ENCODE measurements around the gene IL17RB. TPM values are rescaled to one million over a fixed set of nuclear protein-coding genes. Genes with fewer than 3 reads are reported as not detected.

IL17RB gene
- not detected in 2 replicates for total RNA-seq (2014; rRNA removed; shearing (Covaris generic))
- not detected in 2 replicates for polyA plus RNA-seq (2015; cell fraction: cytosol; rRNA removed)
- not detected in 2 replicates for polyA plus RNA-seq (2015; cell fraction: nucleus; rRNA removed)

DNA sequence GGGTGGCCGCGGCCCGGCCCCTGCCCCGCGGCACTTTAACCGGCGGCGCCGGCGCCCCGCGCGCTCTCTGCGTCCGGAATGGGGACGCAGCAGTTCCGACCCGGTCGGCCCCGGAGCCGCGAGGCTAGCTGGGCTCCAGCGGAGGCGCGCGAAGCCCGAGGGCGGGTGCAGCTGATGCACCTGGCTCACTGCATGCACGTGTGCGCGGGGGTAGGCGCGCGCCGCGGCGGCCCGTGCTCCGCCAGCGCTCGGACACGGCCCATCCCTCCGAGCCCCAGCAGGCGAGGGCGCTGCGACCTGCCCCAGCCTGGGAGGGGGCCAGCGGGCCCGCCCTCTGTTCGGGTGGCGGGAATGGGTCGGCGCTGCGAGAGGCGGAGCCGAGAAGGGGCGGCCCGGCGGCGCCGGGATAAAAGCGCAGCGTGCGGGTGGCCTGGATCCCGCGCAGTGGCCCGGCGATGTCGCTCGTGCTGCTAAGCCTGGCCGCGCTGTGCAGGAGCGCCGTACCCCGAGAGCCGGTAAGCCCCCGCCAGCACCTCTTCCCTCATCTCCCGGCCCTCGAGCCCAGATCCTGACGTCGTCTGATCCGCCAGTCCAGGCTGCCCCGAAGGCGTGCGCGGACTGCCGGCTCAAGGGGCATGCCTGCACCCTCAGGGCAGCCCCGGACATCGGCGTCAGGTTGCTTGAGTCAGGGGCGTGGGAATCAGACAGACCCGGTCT lies at the start of gene IL17RB, which contains the start of gene CHDH:
TSS of gene IL17RB (plus strand) at position 435 of the 717 bp plus-strand sequence. CDS start at position 456, 21 bp downstream.
TSS of gene CHDH (minus strand) at position 286 of the 717 bp plus-strand sequence. CDS start 22,411 bp downstream, outside the sequence.
- no peak for DNase-seq (ENCODE audit: low read depth)

DNA sequence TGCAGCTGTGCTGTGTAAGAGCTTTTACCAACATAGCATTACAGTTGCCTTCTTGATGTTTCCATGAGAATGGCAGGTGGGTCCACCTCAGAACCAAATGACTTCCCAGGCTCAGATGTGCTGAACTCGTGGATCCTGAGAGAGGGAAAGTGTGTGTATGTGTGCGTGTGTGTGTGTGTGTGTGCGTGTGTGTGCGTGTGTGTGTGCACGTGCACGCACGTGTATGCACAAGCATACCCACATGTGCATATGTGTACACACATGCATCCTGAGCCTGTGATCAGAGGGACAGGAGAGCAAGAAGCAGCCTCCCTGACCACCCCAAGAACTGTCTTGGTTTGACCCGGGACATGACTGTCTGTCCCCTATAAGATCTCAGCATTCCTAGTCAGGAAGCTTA lies 48.2 kb upstream of the IL17RB start:
- no peak for DNase-seq (ENCODE audit: low read depth)

GRCh38 chr3:53799338-53799865 lies 47.0 kb upstream of the IL17RB start:
- no peak for DNase-seq (ENCODE audit: low read depth)

DNA sequence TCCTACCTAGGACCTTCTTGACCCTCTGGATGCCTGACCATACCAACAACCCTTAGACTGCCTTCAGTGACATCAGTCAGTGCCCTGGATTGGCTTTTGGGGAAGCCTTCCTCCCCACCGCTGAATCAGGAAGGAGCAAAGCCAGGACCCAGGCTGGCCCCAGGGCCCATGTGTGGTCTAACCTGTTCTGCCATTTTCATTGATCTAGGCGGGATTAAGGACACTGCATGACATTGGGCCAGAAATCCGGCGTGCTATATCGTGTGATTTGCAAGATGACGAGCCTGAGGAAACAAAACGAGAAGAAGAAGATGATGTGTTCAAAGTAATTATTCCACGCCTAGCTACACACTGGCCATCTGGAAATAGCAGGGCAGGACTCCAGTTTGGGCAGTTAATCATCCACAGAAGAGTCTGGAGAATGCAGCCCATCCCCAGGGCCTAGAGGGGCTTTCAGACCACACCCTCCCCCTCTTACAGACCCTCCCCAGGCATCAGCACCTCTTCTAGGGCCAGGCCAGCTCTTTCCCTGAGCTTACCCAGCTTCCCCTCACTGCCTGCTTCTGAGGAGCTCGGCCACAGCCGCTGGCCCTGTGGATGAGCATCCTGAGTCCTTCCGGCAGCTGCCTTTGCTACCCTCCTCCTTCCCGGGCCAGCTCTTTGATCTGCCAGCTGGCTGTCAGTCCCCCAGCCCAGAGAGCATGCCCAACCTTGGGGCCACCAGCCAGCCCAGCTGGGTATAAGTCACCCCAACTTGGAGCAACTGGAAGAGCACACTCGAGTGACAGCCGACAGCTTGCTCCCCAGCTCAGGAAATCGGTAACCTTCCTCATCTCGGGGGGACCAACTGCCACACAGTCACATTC lies 46.1 kb upstream of the IL17RB start:
- no peak for DNase-seq (ENCODE audit: low read depth)

GRCh38 chr3:53801319-53801718 lies 45.0 kb upstream of the IL17RB start:
- DNase-seq (ENCODE audit: low read depth), result no peak

- no peak for DNase-seq (ENCODE audit: low read depth)
These were observed 44.0 kb upstream of the IL17RB start for GRCh38 chr3:53802256-53802880.

GRCh38 chr3:53803124-53803815 lies 43.1 kb upstream of the IL17RB start:
- DNase-seq (ENCODE audit: low read depth), result no peak

- DNase-seq (ENCODE audit: low read depth), result no peak
These were observed 42.3 kb upstream of the IL17RB start for GRCh38 chr3:53803816-53804695.

DNA sequence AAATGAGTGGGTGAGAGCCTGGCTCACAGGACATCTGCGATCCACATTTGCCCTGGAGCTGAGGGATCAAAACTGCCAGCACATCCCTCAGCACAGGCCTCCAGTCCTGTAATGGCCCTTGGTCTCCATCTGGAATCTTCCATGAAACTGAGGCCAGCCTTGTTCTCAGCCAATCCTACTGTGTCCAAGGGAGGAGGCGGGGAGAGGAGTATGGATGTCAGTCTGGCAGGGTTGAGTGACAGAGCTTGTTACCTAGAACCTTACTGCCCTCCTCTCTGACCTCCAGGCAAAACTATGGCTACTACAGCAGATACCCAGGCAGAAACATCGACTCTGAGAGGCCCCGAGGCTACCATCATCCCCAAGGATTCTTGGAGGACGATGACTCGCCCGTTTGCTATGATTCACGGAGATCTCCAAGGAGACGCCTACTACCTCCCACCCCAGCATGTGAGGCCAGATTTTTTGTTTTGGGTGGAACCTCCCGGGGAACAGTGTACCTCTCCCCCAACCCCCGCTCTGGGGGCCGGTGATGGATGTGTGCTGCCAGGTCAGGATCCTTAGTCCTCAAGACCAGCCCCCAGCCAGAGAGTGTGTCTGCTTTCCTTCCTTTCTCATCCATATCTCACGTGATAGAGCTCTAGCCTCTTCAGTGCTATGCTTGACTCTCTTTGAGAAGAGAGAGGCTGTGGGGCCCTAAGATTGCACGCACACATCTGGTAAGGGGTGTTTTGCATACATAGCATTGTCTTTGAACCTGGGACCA lies 41.5 kb upstream of the IL17RB start:
- DNase-seq (ENCODE audit: low read depth), result peak; percentile 47

DNA sequence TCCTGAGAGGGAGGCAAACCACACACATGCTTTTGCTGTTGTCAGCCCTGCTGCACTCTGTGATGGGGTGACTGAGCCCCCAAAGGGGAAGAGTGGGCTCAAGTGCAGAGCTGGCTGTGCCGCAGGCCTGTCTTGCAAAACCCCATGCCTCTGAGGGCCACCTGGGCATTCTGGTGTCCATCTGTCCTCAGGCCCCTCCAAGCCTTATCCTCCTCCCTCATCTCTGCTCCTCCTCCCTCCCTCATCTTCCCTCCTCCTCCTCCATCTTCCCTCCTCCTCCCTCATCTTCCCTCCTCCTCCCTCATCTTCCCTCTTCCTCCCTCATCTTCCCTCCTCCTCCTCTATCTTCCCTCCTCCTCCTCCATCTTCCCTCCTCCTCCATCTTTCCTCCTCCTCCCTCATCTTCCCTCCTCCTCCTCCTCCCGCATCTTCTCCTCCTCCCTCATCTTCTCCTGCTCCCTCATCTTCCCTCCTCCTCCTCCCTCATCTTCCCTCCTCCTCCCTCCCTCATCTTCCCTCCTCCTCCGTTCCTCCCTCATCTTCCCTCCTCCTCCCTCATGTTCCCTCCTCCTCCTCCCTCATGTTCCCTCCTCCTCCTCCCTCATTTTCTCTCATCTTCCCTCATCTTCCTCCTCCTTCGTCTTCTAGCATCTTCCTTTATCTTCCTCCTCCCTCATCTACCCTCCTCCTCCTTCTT lies 40.8 kb upstream of the IL17RB start:
- no peak for DNase-seq (ENCODE audit: low read depth)

GRCh38 chr3:53806182-53807116 lies 39.9 kb upstream of the IL17RB start:
- DNase-seq (ENCODE audit: low read depth), result peak; percentile 44

DNA sequence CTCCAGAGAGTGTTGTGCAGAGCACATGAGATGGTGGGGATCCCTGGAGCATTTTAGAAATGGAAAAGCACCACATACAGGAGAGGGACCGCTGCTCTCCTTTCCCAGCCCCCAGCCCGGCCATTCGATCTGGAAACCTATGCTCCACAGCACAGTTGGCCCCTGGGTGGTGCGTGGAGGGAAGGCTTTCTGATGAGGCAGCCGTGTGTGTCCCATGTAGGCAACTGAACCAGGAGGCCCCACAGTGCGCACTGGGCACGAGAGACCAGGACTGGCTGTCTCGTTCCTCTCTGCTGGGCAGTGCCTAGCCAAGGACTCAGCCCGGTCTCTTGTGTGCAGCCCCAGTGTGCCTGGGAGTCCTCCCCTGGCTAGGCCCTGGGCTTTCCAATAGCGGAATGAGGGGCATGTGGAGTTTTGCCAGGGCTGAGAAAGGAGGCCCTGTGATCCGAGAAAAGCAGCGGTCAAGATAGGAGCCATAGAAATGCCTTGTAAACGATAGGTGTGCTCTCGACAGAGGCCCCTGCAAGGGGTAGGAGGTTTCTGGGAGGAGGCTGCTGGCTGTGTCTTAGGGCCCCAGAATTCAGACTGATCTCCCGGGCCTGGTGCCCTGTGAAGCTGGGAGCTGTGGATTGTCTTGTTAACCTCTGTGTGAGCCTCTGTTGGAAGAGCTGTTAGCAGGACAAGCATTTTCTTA lies 39.1 kb upstream of the IL17RB start:
- no peak for DNase-seq (ENCODE audit: low read depth)

GRCh38 chr3:53808496-53808895 lies 37.9 kb upstream of the IL17RB start:
- no peak for DNase-seq (ENCODE audit: low read depth)

DNA sequence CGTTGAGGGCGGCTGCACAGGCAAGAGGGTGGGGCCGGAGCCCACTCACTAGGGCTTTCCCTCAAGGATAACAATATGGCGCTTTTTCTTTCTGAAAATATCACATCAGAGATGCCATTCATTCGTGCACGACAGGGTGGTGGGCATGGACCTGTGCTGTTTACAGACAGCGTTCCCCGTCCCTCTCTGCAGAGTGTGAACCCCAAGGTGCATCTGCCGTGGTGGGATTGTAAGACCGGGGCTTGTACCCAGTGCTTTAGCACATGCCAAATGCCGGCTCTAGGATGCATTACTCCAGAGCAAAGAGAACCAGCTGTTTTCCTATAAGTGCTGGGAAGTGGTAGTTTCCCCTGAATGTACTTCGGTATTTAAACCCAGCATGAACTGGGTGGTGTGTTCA lies 37.1 kb upstream of the IL17RB start:
- DNase-seq (ENCODE audit: low read depth), result no peak

DNA sequence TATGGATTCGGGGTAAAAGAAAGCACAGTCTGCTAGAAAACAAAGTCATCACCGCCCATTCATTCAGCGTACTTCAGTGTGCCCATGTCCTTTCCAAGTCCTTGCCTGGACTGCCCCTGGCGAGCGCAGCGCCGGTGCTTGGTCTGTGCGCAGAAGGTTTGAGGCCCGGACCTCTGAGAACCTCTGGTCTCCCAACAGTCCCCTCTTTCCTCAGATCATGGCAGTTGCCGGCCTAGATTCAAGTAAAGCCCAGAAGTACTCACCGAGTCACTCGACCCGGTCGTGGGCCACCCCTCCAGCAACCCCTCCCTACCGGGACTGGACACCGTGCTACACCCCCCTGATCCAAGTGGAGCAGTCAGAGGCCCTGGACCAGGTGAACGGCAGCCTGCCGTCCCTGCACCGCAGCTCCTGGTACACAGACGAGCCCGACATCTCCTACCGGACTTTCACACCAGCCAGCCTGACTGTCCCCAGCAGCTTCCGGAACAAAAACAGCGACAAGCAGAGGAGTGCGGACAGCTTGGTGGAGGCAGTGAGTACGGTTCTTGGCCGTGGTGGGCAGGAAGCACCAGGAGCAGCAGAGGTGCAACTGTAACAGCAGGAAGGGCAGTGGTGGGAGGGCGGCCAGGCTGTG lies 36.5 kb upstream of the IL17RB start:
- no peak for DNase-seq (ENCODE audit: low read depth)
